MG63 (cell line): ENCODE results near the gene KDM4C. TPM values are rescaled to one million over a fixed set of nuclear protein-coding genes. Genes with fewer than 3 reads are reported as not detected.
"Not testable (repeated sequence)": the region's sequence is repeated elsewhere in the genome, so short reads cannot be mapped to it uniquely, and the experiment has no call there.

Experiments
- DNase-seq: peaks from one replicate; pipeline ENCODE4 v3.0.0-alpha.2; 2020
- H3K27me3 ChIP-seq: fragments of 250-450 bp; sonication (Bioruptor Pico); 2 replicates; pipeline ENCODE4 v1.5.1; 2020; ENCODE audit warnings: mild to moderate bottlenecking, moderate library complexity
- H3K36me3 ChIP-seq: fragments of 250-450 bp; sonication (Bioruptor Pico); 2 replicates; pipeline ENCODE4 v1.5.1; 2020; ENCODE audit warnings: mild to moderate bottlenecking, moderate library complexity
- H3K4me3 ChIP-seq: fragments of 250-450 bp; sonication (Bioruptor Pico); 2 replicates; pipeline ENCODE4 v1.5.1; 2020; ENCODE audit warnings: mild to moderate bottlenecking, moderate library complexity
- H3K9me3 ChIP-seq: fragments of 250-450 bp; sonication (Bioruptor Pico); 2 replicates; pipeline ENCODE4 v1.5.1; 2020; ENCODE audit warnings: mild to moderate bottlenecking, moderate library complexity
- total RNA-seq: library from RNA; depleted of rRNA; stranded (reverse); fragments of >200 nt; shearing (Covaris generic); gene quantifications from 2 replicates; pipeline ENCODE4 v1.2.3, GENCODE V29; 2014; ENCODE audit warnings: low replicate concordance

Gene KDM4C
- total RNA-seq, 1 experiment from 2014 or later = 1.8 TPM

DNA sequence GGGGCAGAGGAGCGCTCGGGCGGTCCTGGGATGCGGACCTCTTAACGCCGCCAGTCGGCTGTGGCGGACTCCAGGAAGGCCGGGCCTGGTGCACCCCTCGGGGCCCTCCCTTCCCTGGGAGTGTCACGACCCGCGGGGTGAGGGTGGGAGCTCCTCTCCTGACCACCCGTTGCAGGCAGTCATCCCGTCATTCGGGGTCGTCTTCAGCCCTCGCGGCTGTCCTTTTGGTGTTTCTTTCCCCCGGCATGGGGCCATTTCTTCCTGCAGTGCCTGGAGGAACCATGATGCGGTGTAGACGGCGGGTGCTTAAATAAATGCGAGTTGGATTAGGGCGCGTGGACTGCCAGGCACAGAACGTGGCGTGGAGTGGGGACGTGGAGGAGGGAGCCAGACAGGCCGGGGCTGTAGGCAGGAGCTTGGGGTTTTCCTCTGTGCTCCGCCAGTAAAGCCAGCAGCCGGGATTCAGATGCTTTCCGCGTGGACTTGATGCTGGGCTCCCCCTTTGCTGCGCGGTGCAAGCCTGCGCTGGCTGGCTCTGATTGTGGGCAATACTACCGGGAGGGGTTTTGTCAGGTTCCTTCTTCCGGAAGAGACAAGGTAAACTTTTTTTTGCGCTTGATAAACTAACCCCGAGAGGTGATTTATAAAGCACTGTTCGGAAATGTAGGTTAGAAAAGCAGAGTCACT, 868 bp downstream of the KDM4C start:
- DNase-seq = peak; percentile 12
- Histone ChIP-seq H3K27me3 (no peaks in the 10 kb centered on the region), H3K4me3 (peak overlapping the region; percentile 69), H3K36me3 (no peaks in the 10 kb centered on the region), H3K9me3 (no peaks in the 10 kb centered on the region)

DNA sequence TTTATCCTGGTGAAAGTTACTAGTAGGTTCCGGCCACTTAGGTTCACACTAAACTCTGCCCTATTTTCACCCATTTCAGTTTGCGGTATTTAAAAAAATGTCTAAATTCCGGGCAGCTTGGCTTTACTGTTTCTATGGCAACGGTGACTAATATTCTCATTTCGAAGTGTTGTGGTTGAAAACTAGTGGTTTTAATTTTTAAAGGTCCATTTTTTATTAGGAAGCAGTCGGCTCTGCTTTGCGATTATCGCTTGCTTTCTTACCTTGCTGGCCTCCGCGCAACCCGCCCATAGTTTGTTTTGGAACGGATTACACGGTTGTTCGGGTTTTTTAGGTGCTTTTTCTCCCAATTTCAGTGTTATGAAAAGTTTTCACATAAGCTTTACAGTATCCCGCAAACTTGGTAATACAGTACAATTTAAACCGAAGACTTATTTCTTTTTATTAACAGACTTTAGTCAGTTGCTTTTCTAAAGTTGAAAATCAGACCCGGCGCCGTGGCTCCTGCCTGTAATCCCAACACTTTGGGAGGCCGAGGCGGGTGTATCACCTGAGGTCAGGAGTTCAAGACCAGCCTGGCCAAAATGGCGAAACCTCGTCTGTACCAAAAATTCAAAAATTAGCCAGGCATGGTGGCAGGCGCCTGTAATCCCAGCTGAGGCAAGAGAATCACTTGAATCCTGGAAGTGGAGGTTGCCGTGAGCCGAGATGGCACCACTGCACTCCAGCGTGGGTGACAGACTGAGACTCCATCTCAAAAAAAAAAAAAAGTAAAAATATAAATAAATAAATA, 1.6 kb downstream of the KDM4C start:
- Histone ChIP-seq H3K36me3 (no peaks in the 10 kb centered on the region), H3K9me3 (no peaks in the 10 kb centered on the region), H3K4me3 (peak overlapping the region; percentile 69), H3K27me3 (no peaks in the 10 kb centered on the region)
- DNase-seq = no peak

- no peak overlapping the region for H3K4me3 ChIP-seq
- DNase-seq = no peak
- H3K27me3 ChIP-seq = no peaks in the 10 kb centered on the region
- H3K36me3 ChIP-seq = no peaks in the 10 kb centered on the region
- no peaks in the 10 kb centered on the region for H3K9me3 ChIP-seq
Measured at GRCh38 chr9:6761306-6761705, 3.5 kb downstream of the KDM4C start.

DNA sequence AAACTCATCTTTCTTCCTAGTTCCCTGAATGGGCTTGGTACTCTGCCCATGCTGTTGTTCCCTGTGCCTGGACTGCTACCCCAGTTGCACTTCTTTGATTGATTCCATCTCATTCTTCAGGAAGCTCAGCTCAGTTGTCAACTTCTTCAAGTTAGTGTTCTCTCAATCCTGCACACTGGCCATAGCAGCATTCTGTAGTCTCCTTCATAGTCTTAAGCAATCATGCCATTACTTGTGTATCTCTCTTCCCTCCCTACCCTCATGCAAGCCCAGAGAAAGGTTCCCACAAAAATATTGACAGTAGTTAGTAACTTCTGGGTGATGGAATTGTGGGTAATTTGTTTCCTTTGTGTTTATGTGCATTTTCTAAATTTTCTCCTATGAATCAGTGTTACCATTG, 5.5 kb downstream of the KDM4C start:
- Histone ChIP-seq H3K4me3 (no peak overlapping the region), H3K27me3 (no peaks in the 10 kb centered on the region), H3K9me3 (no peaks in the 10 kb centered on the region), H3K36me3 (no peaks in the 10 kb centered on the region)
- no peak for DNase-seq

- Histone ChIP-seq H3K36me3 (no peaks in the 10 kb centered on the region), H3K4me3 (no peak overlapping the region), H3K9me3 (no peaks in the 10 kb centered on the region), H3K27me3 (no peaks in the 10 kb centered on the region)
- DNase-seq = no peak
Measured at GRCh38 chr9:6764011-6764410, 6.2 kb downstream of the KDM4C start.

GRCh38 chr9:6764523-6764922, 6.8 kb downstream of the KDM4C start:
- H3K4me3 ChIP-seq = no peak overlapping the region
- DNase-seq = no peak
- H3K27me3 ChIP-seq = no peaks in the 10 kb centered on the region
- H3K36me3 ChIP-seq = no peaks in the 10 kb centered on the region
- H3K9me3 ChIP-seq = no peaks in the 10 kb centered on the region

- DNase-seq = no peak
- Histone ChIP-seq H3K4me3 (no peak overlapping the region), H3K9me3 (no peaks in the 10 kb centered on the region), H3K27me3 (no peaks in the 10 kb centered on the region), H3K36me3 (no peaks in the 10 kb centered on the region)
Measured at GRCh38 chr9:6764950-6765349, 7.2 kb downstream of the KDM4C start.

DNA sequence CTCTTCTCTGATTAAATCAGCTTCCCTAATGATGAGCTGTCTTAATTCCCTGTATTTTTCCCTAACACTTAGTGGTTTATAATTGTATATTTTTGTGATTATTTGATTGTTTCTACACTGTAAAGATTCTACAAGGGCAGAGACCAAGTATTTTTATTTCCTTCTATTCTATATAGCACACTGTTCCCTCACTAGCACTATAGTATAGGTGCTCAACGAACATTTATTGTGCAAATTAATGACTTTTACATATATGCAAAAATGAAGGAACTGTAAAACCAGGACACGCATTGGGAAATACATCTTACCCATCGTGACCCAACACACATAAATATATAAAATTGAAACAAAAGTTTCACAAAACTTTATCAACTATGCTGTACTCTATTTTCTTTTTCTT, 7.6 kb downstream of the KDM4C start:
- no peaks in the 10 kb centered on the region for H3K36me3 ChIP-seq

GRCh38 chr9:6766606-6767005, 8.8 kb downstream of the KDM4C start:
- Histone ChIP-seq H3K4me3 (no peak overlapping the region), H3K9me3 (no peaks in the 10 kb centered on the region), H3K36me3 (no peaks in the 10 kb centered on the region), H3K27me3 (no peaks in the 10 kb centered on the region)
- DNase-seq = no peak

More for the DNA sequence above, 7.6 kb downstream of the KDM4C start:
- DNase-seq = no peak
- no peaks in the 10 kb centered on the region for H3K27me3 ChIP-seq
- H3K9me3 ChIP-seq = no peaks in the 10 kb centered on the region
- H3K4me3 ChIP-seq = no peak overlapping the region

DNA sequence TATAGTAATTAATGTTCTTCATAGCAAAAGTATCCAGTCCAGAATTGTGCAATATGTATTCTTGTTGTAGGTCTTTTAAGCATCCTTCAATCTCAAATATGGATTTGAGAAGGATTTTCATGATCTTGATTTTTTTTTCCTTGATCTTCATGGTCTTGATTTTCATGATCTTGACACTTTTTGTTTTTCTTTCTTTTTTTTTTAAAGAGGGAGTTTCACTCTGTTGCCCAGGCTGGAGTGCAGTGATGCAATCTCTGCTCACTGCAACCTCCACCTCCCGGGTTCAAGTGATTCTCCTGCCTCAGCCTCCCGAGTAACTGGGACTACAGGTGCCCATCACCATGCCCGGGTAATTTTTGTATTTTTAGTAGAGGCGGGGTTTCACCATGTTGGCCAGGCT, 10.8 kb downstream of the KDM4C start:
- not testable (repeated sequence) for H3K36me3 ChIP-seq, H3K4me3 ChIP-seq, DNase-seq, H3K27me3 ChIP-seq, H3K9me3 ChIP-seq

DNA sequence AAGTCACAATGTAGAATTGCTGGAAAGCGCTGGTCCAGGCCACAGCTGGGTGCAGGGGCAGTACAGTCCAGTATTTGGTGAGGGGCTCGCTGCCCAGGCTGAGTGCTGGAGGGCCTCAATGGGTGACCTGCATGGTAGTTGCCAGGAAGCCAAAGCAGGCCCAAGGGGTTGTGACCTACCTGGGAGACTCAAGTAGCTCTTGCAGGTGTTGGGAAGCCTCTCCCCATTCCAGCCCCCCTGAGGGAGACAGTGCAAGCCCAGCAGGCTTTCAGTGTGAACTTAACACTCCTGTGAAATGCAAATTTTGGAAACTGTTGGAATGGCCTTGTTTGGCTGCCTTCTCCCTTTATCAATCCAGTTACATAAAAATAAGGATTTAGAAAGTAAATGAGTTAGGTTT, 13.9 kb downstream of the KDM4C start:
- no peaks in the 10 kb centered on the region for H3K9me3 ChIP-seq
- H3K27me3 ChIP-seq = no peaks in the 10 kb centered on the region
- no peak overlapping the region for H3K4me3 ChIP-seq
- H3K36me3 ChIP-seq = no peaks in the 10 kb centered on the region
- DNase-seq = no peak

GRCh38 chr9:6777213-6777902, 19.6 kb downstream of the KDM4C start:
- H3K4me3 ChIP-seq = no peak overlapping the region
- H3K9me3 ChIP-seq = no peaks in the 10 kb centered on the region
- no peaks in the 10 kb centered on the region for H3K36me3 ChIP-seq
- no peaks in the 10 kb centered on the region for H3K27me3 ChIP-seq
- no peak for DNase-seq

DNA sequence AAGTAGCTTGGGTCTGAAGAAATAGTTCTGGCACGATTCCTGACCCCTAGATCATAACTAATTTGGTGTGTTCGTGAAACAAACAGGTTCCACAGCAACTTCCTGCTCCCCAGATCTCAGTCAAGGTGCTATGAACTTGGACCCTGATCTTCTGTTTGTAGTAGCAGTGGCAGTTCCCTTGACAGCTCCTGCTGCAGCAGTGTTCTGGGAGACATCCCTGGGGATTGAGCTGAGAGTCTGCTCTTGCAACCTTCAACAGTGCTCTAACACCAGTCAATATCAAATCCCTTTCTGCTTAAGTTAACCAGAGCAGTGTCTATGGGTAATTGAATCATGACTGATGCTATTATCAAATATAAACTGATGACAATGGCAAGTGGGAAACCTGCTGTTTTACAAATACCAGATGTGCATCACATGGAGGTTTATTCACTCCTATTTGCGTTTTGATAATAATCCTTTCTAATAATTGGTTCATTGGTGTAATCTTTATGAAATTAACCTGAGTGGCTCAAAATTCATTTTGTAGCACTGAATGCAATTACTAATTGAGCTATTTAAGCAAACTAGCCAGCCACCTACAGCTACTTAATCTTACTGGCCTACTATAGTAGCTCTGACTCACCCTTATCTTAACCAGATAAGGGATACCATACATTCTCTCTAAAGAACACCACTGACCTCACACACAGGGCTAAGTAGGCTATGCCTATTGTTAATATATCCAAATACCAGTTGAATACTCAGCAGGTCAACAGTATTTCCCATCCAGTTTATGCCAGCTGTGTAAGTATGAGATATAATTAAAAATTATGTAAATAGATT, 21.9 kb downstream of the KDM4C start:
- Histone ChIP-seq H3K27me3 (no peaks in the 10 kb centered on the region), H3K36me3 (no peaks in the 10 kb centered on the region), H3K9me3 (no peaks in the 10 kb centered on the region), H3K4me3 (no peak overlapping the region)
- DNase-seq = no peak

DNA sequence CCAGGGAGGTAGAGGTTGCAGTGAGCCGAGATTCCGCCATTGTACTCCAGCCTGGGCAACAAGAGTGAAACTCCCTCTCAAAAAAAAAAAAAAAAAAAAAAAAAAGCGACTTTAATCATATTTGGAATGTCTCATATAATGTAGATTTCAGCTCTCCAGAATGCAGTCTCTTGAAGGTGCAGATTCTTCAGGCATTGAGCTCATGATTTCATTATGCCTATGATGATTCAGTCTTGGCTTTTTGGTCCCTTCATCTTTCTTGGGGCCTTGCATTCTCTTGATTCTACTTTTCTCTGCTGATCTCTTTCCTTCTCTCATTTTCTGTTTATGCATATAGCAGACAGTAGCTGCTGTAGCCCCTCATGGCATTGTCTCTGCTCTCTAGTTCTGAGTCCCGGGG, 22.9 kb downstream of the KDM4C start:
- no peaks in the 10 kb centered on the region for H3K27me3 ChIP-seq
- H3K9me3 ChIP-seq = no peaks in the 10 kb centered on the region
- no peaks in the 10 kb centered on the region for H3K36me3 ChIP-seq
- H3K4me3 ChIP-seq = no peak overlapping the region
- no peak for DNase-seq

DNA sequence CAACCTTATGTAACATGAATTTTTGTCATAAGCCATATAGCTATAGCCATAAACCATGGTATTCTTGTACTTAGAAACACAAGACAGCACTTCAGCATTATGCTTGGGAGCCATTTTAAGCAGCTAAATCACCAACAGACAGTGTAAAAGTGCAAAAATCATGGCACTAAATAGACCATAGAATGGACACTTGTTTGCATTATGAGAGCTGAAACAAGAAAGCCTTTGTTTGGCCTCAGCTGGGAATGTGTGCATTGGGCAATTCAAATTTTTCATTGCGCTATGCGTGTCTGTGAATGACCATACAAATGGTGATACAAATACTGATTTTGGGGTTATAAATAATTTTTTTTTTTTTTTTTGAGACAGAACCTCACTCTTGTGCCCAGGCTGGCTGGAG, 23.7 kb downstream of the KDM4C start:
- Histone ChIP-seq H3K4me3 (no peak overlapping the region), H3K27me3 (no peaks in the 10 kb centered on the region), H3K9me3 (no peaks in the 10 kb centered on the region), H3K36me3 (no peaks in the 10 kb centered on the region)
- no peak for DNase-seq

- Histone ChIP-seq H3K4me3 (no peak overlapping the region), H3K9me3 (no peaks in the 10 kb centered on the region), H3K27me3 (no peaks in the 10 kb centered on the region), H3K36me3 (no peaks in the 10 kb centered on the region)
- no peak for DNase-seq
Measured at GRCh38 chr9:6782345-6782744, 24.6 kb downstream of the KDM4C start.

DNA sequence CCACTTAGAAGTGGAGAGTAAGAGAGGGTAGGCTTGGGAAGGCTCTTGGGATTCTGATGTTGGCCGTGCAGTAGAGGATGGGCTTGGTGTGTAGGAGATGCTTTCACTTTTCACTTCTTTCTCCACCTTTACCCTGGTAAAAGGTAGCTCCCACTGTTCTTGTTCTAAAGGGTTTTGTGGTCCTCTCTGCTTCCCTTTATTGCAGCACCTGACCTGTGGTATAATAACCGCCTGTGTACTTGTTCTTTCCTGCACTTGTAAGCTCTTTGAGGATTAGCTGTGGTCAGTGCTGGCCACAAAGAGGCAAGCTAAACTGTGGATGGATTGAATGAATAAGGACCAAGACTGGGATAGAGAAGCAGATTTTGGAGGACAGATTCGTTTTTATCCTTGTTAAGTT, 25.2 kb downstream of the KDM4C start:
- Histone ChIP-seq H3K36me3 (no peaks in the 10 kb centered on the region), H3K4me3 (no peak overlapping the region), H3K27me3 (no peaks in the 10 kb centered on the region), H3K9me3 (no peaks in the 10 kb centered on the region)
- DNase-seq = no peak
